SW 1271 (cell line): ENCODE results near the gene CLTCL1.
"Not testable (repeated sequence)": the region's sequence is repeated elsewhere in the genome, so short reads cannot be mapped to it uniquely, and the experiment has no call there.

Experiments
- DNase-seq, 2 experiments: peaks; one replicate each; lab custom pipeline; 2025; lab: John Stamatoyannopoulos, UW

The CLTCL1 gene

GRCh38 chr22:19290400-19291217, 910 bp downstream of the CLTCL1 start:
- no peak for DNase-seq

DNA sequence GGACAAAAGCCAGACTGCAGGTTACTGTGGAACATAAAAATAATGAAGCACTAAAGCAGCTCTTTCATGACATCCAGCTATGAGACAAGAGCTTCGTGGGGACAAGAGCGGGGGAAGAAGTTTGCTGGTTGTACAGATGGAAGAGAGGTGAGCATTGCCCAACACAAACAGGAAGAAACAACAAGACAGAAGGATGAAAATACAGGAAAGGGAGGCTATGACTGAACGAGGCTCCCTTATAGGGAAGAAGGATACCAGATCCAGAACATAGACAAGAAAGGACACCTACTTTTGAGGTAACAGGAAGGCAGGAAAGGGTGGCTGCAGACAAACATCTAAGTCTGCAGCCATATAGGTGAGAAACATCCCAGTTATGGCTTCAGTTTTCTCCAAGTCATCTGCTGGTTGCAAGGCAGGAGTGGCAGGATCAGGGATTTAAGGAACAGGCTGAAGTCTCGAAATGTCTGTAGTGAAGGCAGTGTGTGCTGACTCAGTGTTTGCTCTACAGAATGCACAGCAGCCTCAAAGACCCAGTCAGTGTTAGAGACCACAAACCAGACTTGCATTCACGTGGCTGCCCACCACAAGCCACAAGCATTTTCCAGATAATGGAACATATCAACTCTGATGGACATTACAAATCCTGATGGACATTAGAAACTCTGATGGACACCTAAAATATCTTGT, 1.9 kb downstream of the CLTCL1 start:
- DNase-seq = peak in 1 of 2 experiments; percentile 5

DNA sequence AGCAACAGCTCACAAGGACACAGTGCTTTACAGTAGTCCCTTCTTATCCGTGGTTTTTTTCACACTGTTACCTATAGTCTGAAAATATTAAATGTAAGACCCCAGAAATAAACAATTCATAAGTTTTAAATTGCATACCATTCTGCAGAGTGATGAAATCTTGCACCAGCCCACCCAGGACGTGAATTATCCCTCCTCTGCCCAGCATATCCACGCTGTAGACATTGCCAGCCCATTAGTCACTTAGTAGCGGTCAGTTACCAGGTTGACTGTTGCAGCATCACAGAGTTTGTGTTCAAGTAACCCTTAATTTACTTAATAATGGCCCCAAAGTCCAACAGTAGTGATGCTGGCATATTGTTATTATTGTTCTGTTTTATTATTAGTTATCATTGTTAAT, 3.6 kb downstream of the CLTCL1 start:
- DNase-seq = no peak

DNA sequence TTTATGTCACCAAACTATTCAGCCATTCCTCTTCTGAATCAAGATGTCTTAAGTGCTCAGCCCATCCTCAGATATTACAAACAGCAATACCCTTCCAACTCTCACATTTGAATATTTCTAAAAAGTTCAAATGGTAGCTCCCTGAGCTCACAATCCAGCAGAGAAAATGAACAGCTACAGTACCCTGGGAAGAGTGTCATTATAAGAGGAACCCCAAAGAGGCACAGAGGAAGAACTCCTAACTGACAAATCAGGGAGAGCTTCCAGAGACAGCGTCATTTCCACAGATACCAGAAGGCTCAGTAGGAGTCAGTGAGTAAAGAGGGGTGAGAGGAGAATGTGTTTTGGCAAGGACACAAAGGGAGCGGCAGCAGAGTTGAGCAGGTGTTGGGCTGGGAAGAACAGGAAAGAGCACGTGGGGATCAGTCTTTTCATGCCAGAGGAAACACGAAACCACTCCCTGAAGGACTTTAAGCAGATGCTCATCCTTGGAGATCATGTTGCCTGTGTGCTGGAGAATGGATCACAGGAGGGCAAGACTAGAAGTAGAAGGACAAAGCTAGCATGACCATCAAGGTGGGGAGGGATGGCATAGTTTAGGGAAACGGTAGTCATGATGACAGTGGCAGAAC, 4.3 kb downstream of the CLTCL1 start:
- no peak for DNase-seq

DNA sequence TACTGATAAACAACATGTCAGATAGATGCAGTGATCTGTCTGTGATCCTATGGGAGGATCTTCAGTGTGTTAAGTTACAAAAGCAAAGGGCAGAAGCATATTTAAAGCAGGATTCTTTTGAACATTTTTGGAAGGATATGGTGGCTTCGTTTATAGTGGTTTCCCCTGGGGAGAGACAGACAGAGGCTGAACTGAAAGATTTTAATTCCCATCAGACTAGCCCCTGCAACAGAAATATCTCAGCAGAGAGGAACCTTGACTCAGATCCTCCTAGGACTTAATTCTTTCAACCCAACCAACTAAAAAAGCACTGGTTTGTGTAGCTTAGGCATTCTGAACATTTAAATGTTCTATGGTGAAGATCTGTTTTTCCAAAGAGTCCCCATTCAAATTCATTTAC, 5.7 kb downstream of the CLTCL1 start:
- DNase-seq = no peak

GRCh38 chr22:19279143-19279542, 12.4 kb downstream of the CLTCL1 start:
- DNase-seq = not testable (repeated sequence)

DNA sequence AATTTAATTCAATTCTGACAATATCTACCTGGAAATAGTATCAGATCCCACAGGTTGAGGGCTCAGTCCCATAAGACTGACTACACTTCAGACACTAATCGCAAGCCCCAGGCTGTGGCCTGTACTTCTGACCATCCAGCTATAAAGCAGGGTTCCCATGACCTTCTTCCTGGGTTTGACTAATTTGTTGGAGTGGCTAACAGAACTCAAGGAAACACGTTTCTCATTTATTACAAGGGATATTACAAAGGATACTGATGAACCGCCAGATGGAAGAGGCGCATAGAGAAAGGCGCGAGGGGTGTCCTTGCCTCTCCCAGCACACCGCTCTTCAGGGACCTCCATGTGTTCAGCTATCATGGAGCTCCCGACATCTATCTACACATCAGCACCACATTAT, 13.7 kb downstream of the CLTCL1 start:
- no peak for DNase-seq

GRCh38 chr22:19275919-19276600, 15.5 kb downstream of the CLTCL1 start:
- DNase-seq = no peak

DNA sequence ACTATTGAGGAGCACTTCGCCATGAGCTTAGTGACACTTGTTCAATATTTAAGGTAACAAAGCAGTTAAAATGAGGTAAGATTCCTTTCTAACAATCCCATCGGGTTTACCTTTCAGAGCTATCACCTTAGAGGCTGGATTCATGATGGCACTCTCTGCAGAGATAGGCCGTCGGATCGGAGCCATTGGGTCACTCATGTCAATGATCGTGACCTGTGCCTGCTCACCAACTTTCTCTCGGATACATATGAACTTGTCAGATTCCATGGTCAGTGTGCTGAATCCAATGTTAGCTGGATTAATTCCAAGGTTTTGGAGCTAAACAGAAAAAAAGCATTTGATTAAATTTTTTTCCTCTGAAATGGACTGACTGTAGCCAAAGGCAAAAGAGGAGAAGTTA, 16.0 kb downstream of the CLTCL1 start:
- no peak for DNase-seq

- DNase-seq = no peak
These were observed 16.4 kb downstream of the CLTCL1 start for GRCh38 chr22:19275104-19275503.

DNA sequence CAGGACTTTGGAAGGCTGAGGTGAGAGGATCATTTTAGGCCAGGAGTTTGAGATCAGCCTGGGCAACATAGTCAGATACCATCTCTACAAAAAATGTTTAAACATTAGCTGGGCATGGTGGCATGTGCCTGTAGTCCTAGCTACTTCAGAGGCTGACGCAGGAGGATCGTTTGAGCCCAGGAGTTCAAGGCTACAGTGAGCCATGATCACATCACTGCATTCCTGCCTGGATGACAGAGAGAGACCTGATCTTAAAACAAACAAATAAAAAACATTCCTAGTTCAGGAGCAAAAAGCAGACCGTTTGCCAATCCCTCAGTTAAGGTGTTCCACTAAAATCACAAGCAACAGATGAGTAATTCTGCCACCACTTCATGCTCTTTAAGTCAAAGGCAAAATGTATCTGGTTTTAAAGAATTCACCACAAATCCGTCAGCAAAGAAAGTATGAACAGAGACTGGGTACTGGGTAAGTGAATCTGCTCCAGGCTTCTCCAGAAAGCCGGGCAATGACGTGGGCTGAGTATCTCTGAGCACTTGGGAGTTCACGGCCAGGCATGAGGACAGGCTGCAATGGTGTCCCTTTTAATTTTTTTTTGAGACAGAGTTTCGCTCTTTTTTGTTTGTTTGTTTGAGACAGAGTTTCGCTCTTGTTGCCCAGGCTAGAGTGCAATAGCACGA, 19.5 kb downstream of the CLTCL1 start:
- no peak for DNase-seq

GRCh38 chr22:19271273-19271855, 20.2 kb downstream of the CLTCL1 start:
- no peak for DNase-seq

- DNase-seq = no peak
These were observed 20.6 kb downstream of the CLTCL1 start for GRCh38 chr22:19270873-19271272.

GRCh38 chr22:19266547-19267086, 24.9 kb downstream of the CLTCL1 start:
- DNase-seq = no peak

DNA sequence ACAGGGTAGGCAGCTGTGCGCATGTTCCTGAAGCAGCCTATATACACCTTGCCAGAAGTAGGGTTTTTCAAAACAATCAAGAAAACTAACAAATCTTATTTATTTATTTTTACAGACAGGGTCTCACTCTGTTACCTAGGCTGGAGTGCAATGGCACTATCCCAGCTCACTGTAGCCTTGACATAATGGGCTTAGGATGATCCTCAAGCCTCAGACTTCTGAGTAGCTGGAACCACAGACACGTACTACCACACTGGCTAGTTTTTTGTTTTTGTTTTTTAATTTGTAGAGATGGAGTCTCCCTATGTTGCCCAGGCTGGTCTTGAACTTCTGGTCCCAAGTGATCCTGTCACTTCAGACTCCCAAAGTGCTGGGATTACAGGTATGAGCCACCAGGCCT, 25.7 kb downstream of the CLTCL1 start:
- no peak for DNase-seq

- no peak for DNase-seq
These were observed 30.7 kb downstream of the CLTCL1 start for GRCh38 chr22:19260804-19261203.

DNA sequence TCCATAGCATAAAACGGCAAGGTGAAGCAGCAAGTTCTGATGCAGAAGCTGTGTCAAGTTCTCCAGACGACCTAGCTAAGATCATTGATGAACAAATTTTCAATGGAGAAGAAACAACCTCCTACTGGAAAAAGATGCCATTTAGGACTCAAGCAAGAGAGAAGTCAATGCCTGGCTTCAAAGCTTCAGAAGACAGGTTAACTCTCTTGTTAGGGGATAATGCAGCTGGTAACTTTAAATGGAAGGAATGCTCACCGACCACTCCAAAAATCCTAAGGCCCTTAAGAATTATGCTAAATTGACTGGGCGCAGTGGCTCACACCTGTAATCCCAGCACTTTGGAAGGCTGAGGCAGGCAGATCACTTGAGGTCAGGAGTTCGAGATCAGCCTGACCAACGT, 31.3 kb downstream of the CLTCL1 start:
- DNase-seq = no peak

DNA sequence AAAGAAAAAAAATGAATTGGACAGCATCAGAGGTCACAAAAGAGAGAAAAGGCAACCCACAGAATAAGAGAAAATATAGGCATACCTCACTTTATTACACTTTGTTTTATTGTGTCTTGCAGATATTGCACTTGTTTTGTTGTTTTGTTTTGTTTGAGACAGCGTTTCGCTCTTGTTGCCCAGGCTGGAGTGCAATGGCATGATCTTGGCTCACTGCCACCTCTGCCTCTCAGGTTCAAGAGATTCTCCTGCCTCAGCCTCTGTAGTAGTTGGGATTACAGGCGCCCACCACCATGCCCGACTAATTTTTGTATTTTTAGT, 32.6 kb downstream of the CLTCL1 start:
- not testable (repeated sequence) for DNase-seq

DNA sequence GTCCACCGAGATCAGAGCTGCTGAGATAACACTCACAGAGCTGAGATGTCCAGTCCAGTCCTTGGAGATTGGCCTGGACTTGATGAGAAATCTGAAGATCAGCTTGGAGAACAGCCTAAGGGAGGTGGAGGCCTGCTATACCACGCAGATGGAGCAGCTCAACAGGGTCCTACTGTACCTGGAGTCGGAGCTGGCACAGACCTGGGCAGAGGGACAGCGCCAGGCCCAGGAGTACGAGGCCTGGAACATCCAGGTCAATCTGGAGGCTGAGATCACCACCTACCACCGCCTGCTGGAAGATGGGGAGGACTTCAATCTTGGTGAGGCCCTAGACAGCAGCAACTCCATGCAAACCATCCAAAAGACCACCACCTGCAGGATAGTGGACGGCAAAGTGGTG, 33.1 kb downstream of the CLTCL1 start:
- DNase-seq = no peak

DNA sequence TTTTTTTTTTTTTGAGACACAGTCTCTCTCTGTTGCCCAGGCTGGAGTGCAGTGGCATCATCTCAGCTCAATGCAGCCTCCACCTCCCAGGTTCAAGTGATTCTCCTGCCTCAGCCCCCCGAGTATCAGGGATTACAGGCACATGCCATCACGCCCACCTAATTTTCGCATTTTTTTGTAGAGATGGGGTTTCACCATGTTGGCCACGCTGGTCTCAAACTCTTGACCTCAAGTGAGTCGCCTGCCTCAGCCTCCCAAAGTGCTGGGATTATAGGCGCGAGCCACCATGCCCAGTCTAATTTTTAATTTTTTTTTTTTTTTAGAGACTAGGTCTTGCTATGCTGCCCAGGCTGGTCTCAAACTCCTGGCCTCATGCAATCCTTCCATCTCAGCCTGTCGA, 35.2 kb downstream of the CLTCL1 start:
- not testable (repeated sequence) for DNase-seq

DNA sequence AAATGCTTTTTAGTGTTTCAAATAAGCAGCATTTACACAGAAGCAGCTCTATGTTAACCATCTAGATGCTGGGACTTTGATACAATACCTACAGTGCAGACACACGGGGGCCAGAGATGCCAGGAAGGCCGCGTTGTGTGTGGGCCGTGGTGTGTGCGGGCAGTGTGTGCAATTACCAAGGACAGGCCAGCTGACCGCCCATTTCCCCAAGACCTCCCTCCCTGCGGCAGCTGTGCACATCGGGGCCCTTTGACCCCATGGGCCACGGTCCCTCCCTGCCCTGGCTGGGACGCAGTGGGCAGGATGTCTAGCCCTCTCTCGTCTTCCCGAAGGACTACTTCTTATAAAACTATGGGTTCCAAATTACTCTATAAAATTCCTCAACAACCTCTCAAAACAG, 38.4 kb downstream of the CLTCL1 start:
- no peak for DNase-seq
